IMR-90 (cell line): ENCODE data around the gene CASTOR1. TPM values are rescaled to one million over a fixed set of nuclear protein-coding genes. Genes with fewer than 3 reads are reported as not detected.

Source experiments
- ATAC-seq: fragments of 200-7000 bp; cut with Tn5 transposase; 2 replicates; pipeline ENCODE4 v1.9.1; 2020; ENCODE audit warnings: low read depth, mild to moderate bottlenecking, moderate library complexity
- BruUV-seq: library from RNA; stranded (reverse); fragments of 400-500 nt; replicated peaks from 2 replicates; lab custom pipeline; 2021; lab: Mats Ljungman, UMichigan
- CTCF ChIA-PET: fragments of 300-600 bp; formaldehyde crosslinking; extraction: SDS; loops from one replicate; lab custom pipeline; 2021; ENCODE audit warnings: antibody characterized with exemption; lab: Yijun Ruan, JAX
- POLR2A ChIA-PET: fragments of 300-600 bp; sonication (Branson Sonifier 250); formaldehyde crosslinking; loops from one replicate; lab custom pipeline; 2022; ENCODE audit warnings: antibody characterized with exemption; ENCODE audit not compliant: unreplicated experiment; lab: Charles Lee
- DNase-seq: peaks from one replicate; pipeline ENCODE4 v3.0.0; 2013
- H2AFZ ChIP-seq: replicated peaks from 2 replicates; pipeline ENCODE3; 2013; ENCODE audit warnings: low read length, mild to moderate bottlenecking; ENCODE audit not compliant: poor library complexity
- H2AK5ac ChIP-seq: 2 replicates; pipeline ENCODE4 v1.6.1; 2013; ENCODE audit warnings: low read depth, low read length, inconsistent platforms
- H2AK9ac ChIP-seq: replicated peaks from 2 replicates; pipeline ENCODE3; 2013; ENCODE audit warnings: mild to moderate bottlenecking, low read depth, low read length, moderate library complexity; ENCODE audit not compliant: poor library complexity
- H2BK120ac ChIP-seq: 2 replicates; pipeline ENCODE4 v1.6.1; 2013; ENCODE audit warnings: low read depth, low read length, inconsistent platforms
- H2BK15ac ChIP-seq: 3 replicates; pipeline ENCODE4 v1.6.1; 2013; ENCODE audit warnings: low read depth, low read length, inconsistent platforms
- H2BK20ac ChIP-seq: 2 replicates; pipeline ENCODE4 v1.6.1; 2013; ENCODE audit warnings: low read depth, mild to moderate bottlenecking, inconsistent platforms, low read length, moderate library complexity
- H2BK5ac ChIP-seq: 2 replicates; pipeline ENCODE4 v1.6.1; 2013; ENCODE audit warnings: mild to moderate bottlenecking, low read depth, low read length, inconsistent platforms; ENCODE audit not compliant: poor library complexity, severe bottlenecking
- H3K14ac ChIP-seq: replicated peaks from 2 replicates; pipeline ENCODE4 v1.6.1; 2013; ENCODE audit warnings: low read depth, low read length, inconsistent platforms
- H3K18ac ChIP-seq: 2 replicates; pipeline ENCODE4 v1.6.1; 2013; ENCODE audit warnings: low read depth, low read length, control low read depth
- H3K23ac ChIP-seq: 2 replicates; pipeline ENCODE4 v1.6.1; 2013; ENCODE audit warnings: low read depth, low read length, inconsistent platforms
- H3K27ac ChIP-seq: 2 replicates; pipeline ENCODE4 v1.5.1; 2013; ENCODE audit warnings: mild to moderate bottlenecking, control low read depth, low read length; ENCODE audit not compliant: insufficient read depth
- H3K27me3 ChIP-seq: 2 replicates; pipeline ENCODE4 v1.6.1; 2013; ENCODE audit warnings: low read length; ENCODE audit not compliant: control insufficient read depth, insufficient read depth
- H3K36me3 ChIP-seq: 2 replicates; pipeline ENCODE4 v1.6.1; 2013; ENCODE audit warnings: low read length, mixed read lengths; ENCODE audit not compliant: control insufficient read depth, insufficient read depth
- H3K4ac ChIP-seq: 2 replicates; pipeline ENCODE4 v1.6.1; 2013; ENCODE audit warnings: low read depth, low read length, inconsistent platforms
- H3K4me1 ChIP-seq: 2 replicates; pipeline ENCODE4 v1.6.1; 2013; ENCODE audit warnings: low read length, mixed read lengths; ENCODE audit not compliant: control insufficient read depth, insufficient read depth
- H3K4me2 ChIP-seq: 2 replicates; pipeline ENCODE4 v1.6.1; 2013; ENCODE audit warnings: low read depth, mild to moderate bottlenecking, control low read depth, low read length, moderate library complexity
- H3K4me3 ChIP-seq: 2 replicates; pipeline ENCODE4 v1.5.1; 2013; ENCODE audit warnings: low read depth, mild to moderate bottlenecking, control low read depth, low read length, moderate library complexity; ENCODE audit not compliant: insufficient read depth
- H3K56ac ChIP-seq: 2 replicates; pipeline ENCODE4 v1.6.1; 2013; ENCODE audit warnings: low read length, inconsistent platforms; ENCODE audit not compliant: insufficient read depth; ENCODE audit errors: extremely low read depth
- H3K79me1 ChIP-seq, 2 experiments: 2 replicates each; pipeline ENCODE4 v1.6.1; 2013; ENCODE audit warnings: low read length in 2 of 2, inconsistent platforms in 1 of 2, low read depth in 1 of 2
- H3K9ac ChIP-seq: 2 replicates; pipeline ENCODE4 v1.6.1; 2013; ENCODE audit warnings: low read depth, low read length, control low read depth
- H3K9me1 ChIP-seq: 2 replicates; pipeline ENCODE4 v1.6.1; 2013; ENCODE audit warnings: low read length, inconsistent platforms; ENCODE audit not compliant: insufficient read depth
- H3K9me3 ChIP-seq: 2 replicates; pipeline ENCODE4 v1.6.1; 2013; ENCODE audit warnings: low read length; ENCODE audit not compliant: control insufficient read depth, insufficient read depth
- H4K20me1 ChIP-seq: 2 replicates; pipeline ENCODE4 v1.6.1; 2013; ENCODE audit warnings: low read length, inconsistent platforms; ENCODE audit not compliant: insufficient read depth
- H4K5ac ChIP-seq: 2 replicates; pipeline ENCODE4 v1.6.1; 2013; ENCODE audit warnings: mild to moderate bottlenecking, low read depth, low read length, control low read depth
- H4K8ac ChIP-seq, 2 experiments: 2 replicates each; pipeline ENCODE4 v1.6.1; 2013; ENCODE audit warnings: low read depth in 2 of 2, low read length in 2 of 2, control low read depth in 1 of 2, inconsistent platforms in 1 of 2
- H4K91ac ChIP-seq: 2 replicates; pipeline ENCODE4 v1.6.1; 2013; ENCODE audit warnings: low read depth, low read length, inconsistent platforms; ENCODE audit not compliant: insufficient read depth
- BHLHE40 ChIP-seq: fragments of 150-350 bp; IDR thresholded peaks from 2 replicates; pipeline ENCODE4 v1.6.1; 2016; ENCODE audit warnings: mild to moderate bottlenecking, low read depth, low read length
- POLR2A ChIP-seq: IDR thresholded peaks from 2 replicates; pipeline ENCODE4 v1.6.1; 2012; ENCODE audit warnings: mild to moderate bottlenecking, low read depth, low read length
- WGBS, 2 experiments: methylation state at CpG; one replicate each; pipeline versions ENCODE4 v1.1.5 to v1.1.7; 2013; ENCODE audit warnings: missing lambda C conversion rate in 2 of 2; ENCODE audit not compliant: insufficient read length in 1 of 2; ENCODE audit errors: extremely low coverage in 2 of 2; 5-methylcytosine and 5-hydroxymethylcytosine counted together
- dilution Hi-C: fragments of 300-500 bp; cut with HindIII; formaldehyde crosslinking; loops from one replicate; pipeline ENCODE4 v1.14.3; 2018; ENCODE audit warnings: low sequenced_read_pairs; ENCODE audit not compliant: unreplicated experiment
- in situ Hi-C: fragments of 300-500 bp; cut with MboI; formaldehyde crosslinking; loops from 3 replicates; pipeline ENCODE4 v1.14.3; 2019; ENCODE audit warnings: low sequenced_read_pairs, inconsistent platforms, mixed read lengths
- intact Hi-C: fragments of 100-400 bp; cut with micrococcal nuclease; formaldehyde crosslinking; loops from 2 replicates; pipeline ENCODE4 v1.10.0; 2022
- polyA plus RNA-seq, 3 experiments: library from polyadenylated mRNA; depleted of rRNA; stranded (reverse); fragments of >200 nt; gene quantifications; 2 replicates each; pipeline ENCODE4 v1.2.3, GENCODE V29; 2012; ENCODE audit warnings: low replicate concordance in 1 of 3
- total RNA-seq: library from RNA; depleted of rRNA; stranded (reverse); fragments of >200 nt; gene quantifications from 2 replicates; pipeline ENCODE4 v1.2.3, GENCODE V29; 2012
- TF ChIP-seq, protein P1 (sequence below): conservative IDR thresholded peaks from 2 replicates; pipeline ENCODE4 v1.5.1; 2012; ENCODE audit warnings: mild to moderate bottlenecking, low read depth, low read length, improper control_type of control experiment

The CASTOR1 gene
- total and polyA plus RNA-seq, 2 of the 4 experiments (the other 2 are of a cell fraction): 10.6 to 23.5 TPM

- H2AK5ac ChIP-seq: no peak overlapping the region
- no peak overlapping the region for H3K23ac ChIP-seq
- H2BK20ac ChIP-seq: no peak overlapping the region
- H3K4ac ChIP-seq: no peak overlapping the region
- H2AFZ ChIP-seq: no peak overlapping the region
- peaks cover 29% of the 10 kb centered on the region for H3K9me1 ChIP-seq
- intact Hi-C loops: no loop called here
- POLR2A ChIA-PET: no interaction called here
- H2BK5ac ChIP-seq: no peak overlapping the region
- no peak overlapping the region for H3K9ac ChIP-seq
- BruUV-seq: no TSS peak
- peaks cover 33% of the 10 kb centered on the region for H3K36me3 ChIP-seq
- H2AK9ac ChIP-seq: peak overlapping the region; percentile 46
- DNase-seq (no peak), ATAC-seq (no peak)
- in situ Hi-C loops: no loop called here
- H2BK120ac ChIP-seq: no peak overlapping the region
- no peak overlapping the region for H3K27ac ChIP-seq
- peaks cover 21% of the 10 kb centered on the region for H3K4me1 ChIP-seq
- H4K20me1 ChIP-seq: peaks cover 54% of the 10 kb centered on the region
- no peak overlapping the region for H4K8ac ChIP-seq
- no peak overlapping the region for H3K14ac ChIP-seq
- TF ChIP-seq, protein P1, sequence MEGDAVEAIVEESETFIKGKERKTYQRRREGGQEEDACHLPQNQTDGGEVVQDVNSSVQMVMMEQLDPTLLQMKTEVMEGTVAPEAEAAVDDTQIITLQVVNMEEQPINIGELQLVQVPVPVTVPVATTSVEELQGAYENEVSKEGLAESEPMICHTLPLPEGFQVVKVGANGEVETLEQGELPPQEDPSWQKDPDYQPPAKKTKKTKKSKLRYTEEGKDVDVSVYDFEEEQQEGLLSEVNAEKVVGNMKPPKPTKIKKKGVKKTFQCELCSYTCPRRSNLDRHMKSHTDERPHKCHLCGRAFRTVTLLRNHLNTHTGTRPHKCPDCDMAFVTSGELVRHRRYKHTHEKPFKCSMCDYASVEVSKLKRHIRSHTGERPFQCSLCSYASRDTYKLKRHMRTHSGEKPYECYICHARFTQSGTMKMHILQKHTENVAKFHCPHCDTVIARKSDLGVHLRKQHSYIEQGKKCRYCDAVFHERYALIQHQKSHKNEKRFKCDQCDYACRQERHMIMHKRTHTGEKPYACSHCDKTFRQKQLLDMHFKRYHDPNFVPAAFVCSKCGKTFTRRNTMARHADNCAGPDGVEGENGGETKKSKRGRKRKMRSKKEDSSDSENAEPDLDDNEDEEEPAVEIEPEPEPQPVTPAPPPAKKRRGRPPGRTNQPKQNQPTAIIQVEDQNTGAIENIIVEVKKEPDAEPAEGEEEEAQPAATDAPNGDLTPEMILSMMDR: no peak
- TF ChIP-seq POLR2A (no peak), BHLHE40 (no peak)
- no peaks in the 10 kb centered on the region for H3K9me3 ChIP-seq
- no peak overlapping the region for H2BK15ac ChIP-seq
- no peak overlapping the region for H3K4me2 ChIP-seq
- H3K18ac ChIP-seq: no peak overlapping the region
- WGBS, 2 experiments: 68% methylated on average over 3 of the region's 7 CpGs; no CpG with 5 or more reads in 1 of the 2 experiments
- H3K79me1 ChIP-seq: peaks cover 63 to 83% of the 10 kb centered on the region in 2 experiments
- no peak overlapping the region for H3K4me3 ChIP-seq
- no peak overlapping the region for H4K5ac ChIP-seq
- no peak overlapping the region for H4K91ac ChIP-seq
- dilution Hi-C loops: no loop called here
- no peak overlapping the region for H3K56ac ChIP-seq
- H3K27me3 ChIP-seq: no peaks in the 10 kb centered on the region
- CTCF ChIA-PET: no interaction called here
Measured at GRCh38 chr22:30304495-30305244, 15.4 kb upstream of the CASTOR1 start.
